Omental fat pad (tissue), 4 donors: ENCODE results near the gene MRAP. TPM values are rescaled to one million over a fixed set of nuclear protein-coding genes. Genes with fewer than 3 reads are reported as not detected.

Source experiments
- ATAC-seq: fragments of 150-250 bp; one replicate; pipeline ENCODE4 v1.9.1; 2016; ENCODE audit warnings: mild to moderate bottlenecking, moderate library complexity; ENCODE audit not compliant: low FRiP score
- DNase-seq: peaks from one replicate; pipeline ENCODE4 v3.0.0-alpha.2; 2019; ENCODE audit warnings: low spot score
- CTCF ChIP-seq, 3 donors: fragments of 450-650 bp; IDR thresholded peaks; one replicate each; pipeline ENCODE4 v1.5.1; 2016 to 2017; ENCODE audit warnings: antibody characterized with exemption in 3 of 3, mild to moderate bottlenecking in 3 of 3, moderate library complexity in 2 of 3
- total RNA-seq, 4 donors: library from RNA; depleted of rRNA; stranded (reverse); fragments of >200 nt; gene quantifications; one replicate each; pipeline ENCODE4 v1.1.0, GENCODE V29; 2016

The MRAP gene
- total RNA-seq, 4 donors from 2014 or later, result 6.5 to 162 (median 41.3) TPM

- no peak for ATAC-seq
- no peak for TF ChIP-seq CTCF (IDR thresholded peaks at IDR 0.05)
- no peak for DNase-seq
Observed at GRCh38 chr21:32320726-32321125, 22.1 kb downstream of the MRAP start.

- ATAC-seq (no peak), DNase-seq (no peak)
- no peak for TF ChIP-seq CTCF (IDR thresholded peaks at IDR 0.05)
Observed at GRCh38 chr21:32321480-32321879, 22.8 kb downstream of the MRAP start.

- ATAC-seq, result no peak
- no peak for TF ChIP-seq CTCF (IDR thresholded peaks at IDR 0.05)
- no peak for DNase-seq
Observed at GRCh38 chr21:32322103-32322502, 23.4 kb downstream of the MRAP start.

GRCh38 chr21:32322676-32323075 lies 24.0 kb downstream of the MRAP start:
- no peak for TF ChIP-seq CTCF (IDR thresholded peaks at IDR 0.05)
- DNase-seq (no peak), ATAC-seq (no peak)

- no peak for TF ChIP-seq CTCF (IDR thresholded peaks at IDR 0.05)
- DNase-seq (no peak), ATAC-seq (no peak)
Observed at GRCh38 chr21:32325706-32326105, 27.1 kb downstream of the MRAP start.

GRCh38 chr21:32328595-32328994 lies 29.9 kb downstream of the MRAP start:
- no peak for TF ChIP-seq CTCF (IDR thresholded peaks at IDR 0.05)
- ATAC-seq (peak; percentile 7), DNase-seq (no peak)

GRCh38 chr21:32329331-32329730 lies 30.7 kb downstream of the MRAP start:
- TF ChIP-seq CTCF (IDR thresholded peaks at IDR 0.05), result no peak
- DNase-seq (no peak), ATAC-seq (peak; percentile 55)
